Fibroblast of upper back skin (primary cell): ENCODE results near the gene PDLIM5.
"Not testable (repeated sequence)": the region's sequence is repeated elsewhere in the genome, so short reads cannot be mapped to it uniquely, and the experiment has no call there.

Source experiments
- DNase-seq: peaks from one replicate; pipeline ENCODE4 v3.0.0-alpha.2; 2013

PDLIM5 gene

DNA sequence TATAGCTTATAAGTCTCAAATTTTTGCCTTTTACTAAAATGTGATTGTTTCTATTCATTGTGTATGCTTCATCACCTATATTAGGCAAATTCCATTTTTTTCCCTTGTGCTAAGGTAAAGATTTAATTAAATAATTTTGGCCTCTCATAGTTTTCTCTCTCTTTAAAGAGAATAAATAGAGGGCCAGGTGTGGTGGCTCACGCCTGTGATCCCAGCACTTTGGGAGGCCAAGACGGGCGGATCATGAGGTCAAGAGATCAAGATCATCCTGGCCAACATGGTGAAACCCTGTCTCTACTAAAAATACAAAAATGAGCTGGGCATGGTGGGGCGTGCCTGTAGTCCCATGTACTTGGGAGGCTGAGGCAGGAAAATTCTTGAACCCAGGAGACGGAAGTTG, 213.3 kb downstream of the PDLIM5 start:
- DNase-seq = not testable (repeated sequence)

DNA sequence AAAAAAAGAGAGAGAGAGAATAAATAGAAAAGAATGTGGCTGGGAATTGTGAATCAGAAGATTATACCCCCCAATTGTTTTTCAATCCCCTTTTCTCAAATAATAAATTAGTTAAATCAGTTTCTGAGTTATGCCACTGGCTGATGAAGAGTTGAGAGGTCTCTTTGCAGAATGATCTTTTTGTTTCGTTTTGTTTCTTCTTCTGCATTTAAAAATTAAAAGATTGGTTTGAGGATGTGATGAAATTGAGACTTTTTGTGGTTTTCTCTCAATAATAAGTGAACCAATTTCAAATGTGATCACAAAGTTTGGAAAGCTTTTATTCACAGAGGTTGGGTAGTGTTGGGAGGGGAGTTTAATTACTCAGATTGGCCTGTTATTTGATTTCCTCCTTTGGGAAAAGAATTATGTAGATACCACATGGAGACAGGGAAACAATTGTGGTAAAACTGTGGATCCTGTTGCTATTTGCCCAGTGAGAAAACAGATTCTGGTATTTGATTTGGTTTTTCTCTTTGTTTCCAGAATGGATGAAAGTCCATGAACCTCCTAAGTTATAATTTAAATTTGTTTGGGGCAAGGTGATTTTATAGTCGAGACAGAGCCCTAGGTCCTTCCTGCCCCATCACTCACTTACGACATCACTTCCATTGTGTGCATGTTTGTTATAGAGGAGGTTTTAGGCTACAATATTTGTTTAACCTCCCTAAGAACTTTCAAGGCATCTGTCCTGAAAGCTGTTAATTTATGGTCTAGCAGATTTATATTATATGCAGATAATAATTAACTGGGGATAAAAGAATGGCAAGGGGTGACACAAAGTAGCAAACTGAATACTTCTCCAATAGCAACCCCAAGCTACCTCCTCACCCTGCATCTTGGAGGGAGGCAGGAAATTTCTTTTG, 214.0 kb downstream of the PDLIM5 start:
- no peak for DNase-seq

DNA sequence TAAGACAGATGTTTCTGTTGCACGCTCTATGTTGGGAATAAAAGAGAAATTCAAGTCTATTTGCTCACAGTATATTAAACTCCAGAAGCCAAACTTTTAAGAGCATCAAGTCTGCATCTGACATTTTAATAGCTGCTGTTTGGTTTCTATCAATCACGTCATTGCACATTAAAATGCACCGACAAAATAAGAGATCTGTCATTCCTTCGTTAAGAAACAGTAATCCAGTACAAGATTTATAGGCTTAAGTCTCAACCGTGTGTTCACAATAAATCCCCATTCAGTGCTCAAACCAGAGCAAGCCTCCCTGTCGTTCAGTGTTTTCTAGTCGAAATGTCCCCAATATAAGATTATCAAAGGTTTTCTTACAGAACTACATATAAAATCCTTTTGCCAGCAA, 217.0 kb downstream of the PDLIM5 start:
- no peak for DNase-seq

DNA sequence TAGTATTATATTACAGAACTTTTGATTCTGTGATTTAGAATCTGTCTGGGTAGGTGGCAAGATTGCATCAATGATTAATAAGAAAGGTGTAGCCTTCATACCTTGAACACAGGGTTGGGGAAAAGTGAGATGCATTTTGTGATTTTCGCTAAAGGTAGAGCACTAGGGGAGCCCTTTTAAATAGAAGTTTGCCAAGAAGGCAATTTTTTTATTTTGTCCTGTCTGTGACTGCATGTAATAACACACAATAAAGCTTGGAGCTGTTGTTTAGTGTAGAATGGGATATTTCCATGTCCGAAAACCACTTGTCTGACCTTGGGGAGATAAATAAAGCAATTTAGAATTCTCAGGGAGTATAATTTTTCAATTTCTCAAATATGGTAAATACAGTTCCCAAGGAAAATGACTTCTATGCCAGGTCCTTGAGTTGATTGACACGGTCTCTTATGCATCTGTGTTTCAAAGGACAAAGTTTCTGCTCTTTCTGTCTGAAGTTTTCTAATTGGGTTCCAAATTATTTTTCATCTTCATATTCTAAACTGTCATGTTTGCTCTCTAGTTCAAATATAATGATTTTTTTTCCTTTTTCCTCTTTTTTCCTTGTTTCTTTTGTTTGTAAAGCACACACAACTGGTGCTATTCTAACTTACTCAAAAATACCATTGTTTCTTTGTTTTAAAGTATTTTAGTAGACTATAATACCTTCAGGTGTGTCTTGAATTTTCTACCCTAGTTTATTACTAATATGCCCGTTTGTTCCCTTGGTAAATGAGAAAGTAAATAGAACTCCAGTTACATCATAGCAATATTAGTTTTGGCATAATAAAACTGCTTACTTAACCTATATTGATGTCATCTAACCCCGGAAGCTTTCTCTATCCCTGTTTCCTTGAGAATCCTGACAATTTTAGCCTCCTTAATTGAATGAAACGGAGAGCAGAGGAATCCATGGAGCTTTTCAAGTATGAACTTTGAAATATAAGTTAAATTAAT, 218.2 kb downstream of the PDLIM5 start:
- DNase-seq = no peak

DNA sequence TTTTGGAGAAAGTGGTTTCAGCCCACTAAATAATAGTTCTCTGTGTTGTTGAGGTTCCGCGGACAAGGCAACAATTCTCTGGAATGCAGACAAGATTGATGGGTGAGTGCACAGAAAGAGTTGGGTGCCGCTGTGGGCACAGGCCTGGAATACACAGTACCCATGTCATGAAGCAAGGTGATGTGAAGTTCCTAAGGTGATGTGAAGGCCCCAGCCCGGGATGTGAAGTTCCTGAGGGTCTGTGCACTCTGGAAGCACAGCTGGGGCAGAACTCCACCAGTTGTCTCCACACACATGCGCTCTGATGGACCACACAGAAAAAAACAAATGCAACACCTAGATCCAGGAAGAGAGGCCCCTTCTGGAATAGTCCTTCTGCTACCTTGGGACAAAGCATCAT, 219.4 kb downstream of the PDLIM5 start:
- DNase-seq = no peak

DNA sequence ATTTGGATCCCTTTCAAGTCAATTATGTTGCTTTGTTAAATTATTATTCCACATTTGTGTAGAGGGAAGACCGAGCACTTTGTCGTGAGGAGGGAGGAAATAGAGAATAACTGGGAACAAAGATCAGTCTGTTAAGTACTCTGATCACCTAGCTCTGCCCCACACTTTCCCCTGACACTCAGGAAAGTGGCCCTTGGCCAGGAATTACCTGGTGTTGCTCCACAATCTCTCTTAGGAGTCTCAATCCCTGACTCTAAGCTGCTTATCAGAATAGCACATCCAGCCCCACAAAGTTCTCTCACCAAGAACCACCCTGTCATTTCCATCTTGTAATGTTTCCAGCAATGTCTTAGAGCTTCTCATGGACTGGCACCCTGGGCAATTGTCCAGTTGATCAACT, 222.2 kb downstream of the PDLIM5 start:
- no peak for DNase-seq

DNA sequence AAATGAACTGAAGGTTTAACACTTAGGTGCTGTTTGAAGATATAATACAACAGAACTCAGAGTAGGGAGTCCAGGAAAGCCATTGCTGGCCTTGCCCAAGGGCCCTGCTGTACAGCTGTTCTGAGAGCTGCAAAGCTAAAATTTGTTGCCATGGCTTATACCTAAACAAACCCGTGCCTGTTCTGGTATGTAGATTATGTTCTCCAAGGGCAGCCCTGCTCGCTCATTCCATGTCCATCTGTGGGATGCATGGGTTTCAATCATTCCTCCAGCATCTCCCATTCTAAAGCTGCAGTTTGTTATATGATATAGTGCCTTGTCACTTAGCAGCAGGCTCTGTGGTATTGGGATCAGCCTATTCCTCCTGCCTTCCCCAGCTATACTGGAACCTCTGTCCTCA, 225.2 kb downstream of the PDLIM5 start:
- peak; percentile 63 for DNase-seq

DNA sequence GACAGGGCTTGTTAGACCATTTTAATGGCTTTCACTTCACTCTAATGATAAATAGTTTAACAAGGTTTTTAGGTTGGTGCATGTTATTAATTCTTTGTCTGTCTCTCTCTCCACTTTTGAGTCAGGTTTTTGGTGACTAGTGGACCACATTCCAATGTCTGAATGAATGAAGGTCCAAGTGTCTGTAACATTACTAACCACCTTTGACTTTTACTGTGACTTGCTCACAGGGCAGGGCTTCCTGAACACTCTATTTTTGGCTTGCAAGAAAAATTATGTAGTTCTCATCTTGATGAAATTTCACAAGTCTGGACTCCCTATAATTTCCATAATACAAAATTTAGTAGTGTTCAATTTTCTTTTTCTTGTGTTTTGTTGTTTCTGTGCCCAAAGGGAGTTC, 227.2 kb downstream of the PDLIM5 start:
- peak; percentile 54 for DNase-seq

DNA sequence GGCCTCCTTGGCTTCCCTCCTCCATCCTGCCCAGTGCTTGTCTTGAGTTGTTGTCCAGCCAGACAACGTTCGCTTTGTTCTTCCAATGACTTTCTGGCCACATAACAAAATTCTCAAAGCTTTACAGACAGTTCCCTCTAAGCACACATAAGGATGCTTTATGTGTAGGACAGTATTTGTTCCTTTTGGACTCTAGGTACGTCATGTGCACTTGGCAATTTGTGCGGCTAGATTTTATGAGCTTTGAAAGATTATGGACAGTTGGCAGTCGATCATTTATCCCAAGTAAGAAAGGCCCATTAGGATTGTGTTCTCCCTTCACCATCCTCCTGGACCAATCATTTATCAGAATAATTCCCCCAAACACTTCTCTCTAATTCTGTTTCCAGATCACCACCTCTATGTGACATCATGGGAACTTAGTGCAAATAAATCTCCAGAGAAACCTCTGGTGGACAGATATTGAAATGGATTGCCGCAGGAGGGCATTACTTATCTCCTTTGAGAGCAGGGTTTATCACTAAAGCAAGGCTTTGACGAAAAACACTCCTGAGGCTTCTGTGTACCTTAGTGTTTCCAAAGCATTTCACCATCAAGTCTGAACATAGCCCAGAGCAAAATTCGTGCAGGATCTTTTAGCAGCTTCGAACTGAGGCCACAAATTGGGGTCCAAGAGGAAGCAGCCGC, 228.6 kb downstream of the PDLIM5 start:
- DNase-seq = no peak

DNA sequence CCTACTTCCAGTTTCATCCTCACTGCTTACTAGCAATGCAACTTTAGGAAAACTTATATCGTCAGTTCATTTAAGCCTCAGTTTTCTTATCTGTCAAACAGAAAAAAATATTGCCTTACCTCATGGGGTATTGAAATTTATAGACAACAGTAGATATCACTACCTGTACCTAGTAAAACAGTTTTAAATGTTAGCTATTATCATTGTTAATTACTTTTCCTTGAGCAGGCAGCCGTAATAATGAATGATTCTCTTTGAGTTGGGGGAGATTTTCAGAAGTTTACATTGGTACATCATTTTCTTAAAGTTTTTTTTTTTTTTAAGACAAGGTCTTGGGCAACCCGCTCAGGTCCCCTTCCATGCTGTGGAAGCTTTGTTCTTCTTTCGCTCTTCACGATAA, 234.3 kb downstream of the PDLIM5 start:
- no peak for DNase-seq

DNA sequence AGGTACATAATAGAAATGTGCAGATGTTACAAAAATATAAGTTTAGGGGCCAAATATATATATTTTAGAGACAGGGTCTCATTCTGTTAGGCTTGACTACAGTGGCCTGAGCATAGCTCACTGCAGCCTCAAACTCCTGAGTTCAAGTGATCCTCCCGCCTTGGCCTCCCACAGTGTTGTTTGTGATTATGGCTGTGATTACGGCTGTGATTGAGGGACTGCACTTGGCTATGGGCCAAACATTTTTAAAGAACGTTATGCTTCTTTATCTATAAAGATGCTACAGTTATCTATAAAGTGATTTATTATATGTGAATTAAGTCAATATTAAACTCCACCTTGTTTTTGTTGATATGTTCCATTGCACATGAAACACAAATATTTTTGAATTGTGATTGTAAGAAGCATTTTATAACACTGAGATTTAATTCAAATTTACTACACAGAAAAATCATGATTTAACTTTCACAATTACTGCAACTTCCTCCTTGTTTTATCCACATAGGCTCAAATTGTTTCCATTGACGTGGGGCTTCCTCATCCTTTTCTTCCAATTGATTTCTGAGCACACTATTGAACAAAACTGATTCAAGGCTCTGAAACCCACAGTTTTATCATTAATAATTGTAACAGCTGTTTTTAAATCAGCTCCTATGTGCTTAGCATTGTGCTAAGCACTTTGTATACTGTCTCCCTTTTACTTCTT, 237.6 kb downstream of the PDLIM5 start:
- DNase-seq = no peak

DNA sequence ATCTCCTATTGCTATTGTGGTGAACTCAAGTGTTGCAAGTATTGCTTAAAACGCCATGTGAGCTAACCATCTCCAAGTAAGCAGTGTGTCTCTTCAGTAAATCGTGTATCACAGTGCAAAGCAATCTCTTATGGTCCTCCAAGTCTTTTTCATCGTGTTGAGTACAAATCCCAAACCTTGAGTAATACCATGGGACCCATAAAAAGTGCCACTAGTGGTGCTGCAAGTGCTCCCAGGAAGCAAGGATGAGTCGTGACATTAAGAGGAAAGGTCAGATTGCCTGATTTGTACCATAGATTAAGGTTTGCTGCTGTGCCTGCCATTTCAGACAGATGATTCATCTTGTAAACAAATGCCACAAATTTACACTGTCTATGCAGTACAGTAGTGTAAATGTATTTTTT, 239.1 kb downstream of the PDLIM5 start:
- peak; percentile 55 for DNase-seq

DNA sequence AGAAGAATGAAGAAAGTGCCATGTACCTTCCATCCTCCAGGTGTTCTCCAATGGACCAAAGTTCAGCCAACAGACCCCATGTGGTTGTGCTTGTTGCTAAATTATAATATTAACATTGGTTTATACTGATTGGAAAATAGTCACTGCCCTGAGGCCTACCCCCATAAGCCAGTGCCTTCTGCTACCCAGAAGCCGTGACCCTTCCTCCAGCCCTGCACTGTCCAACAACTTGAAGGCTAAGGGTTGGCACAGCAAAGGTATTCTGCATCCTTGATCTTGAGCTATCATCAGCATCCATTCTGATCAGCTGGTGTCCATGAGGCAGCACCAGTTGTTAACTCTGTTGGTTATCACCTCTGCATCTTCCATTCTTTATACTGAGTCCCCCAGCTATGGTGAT, 239.8 kb downstream of the PDLIM5 start:
- DNase-seq = no peak

DNA sequence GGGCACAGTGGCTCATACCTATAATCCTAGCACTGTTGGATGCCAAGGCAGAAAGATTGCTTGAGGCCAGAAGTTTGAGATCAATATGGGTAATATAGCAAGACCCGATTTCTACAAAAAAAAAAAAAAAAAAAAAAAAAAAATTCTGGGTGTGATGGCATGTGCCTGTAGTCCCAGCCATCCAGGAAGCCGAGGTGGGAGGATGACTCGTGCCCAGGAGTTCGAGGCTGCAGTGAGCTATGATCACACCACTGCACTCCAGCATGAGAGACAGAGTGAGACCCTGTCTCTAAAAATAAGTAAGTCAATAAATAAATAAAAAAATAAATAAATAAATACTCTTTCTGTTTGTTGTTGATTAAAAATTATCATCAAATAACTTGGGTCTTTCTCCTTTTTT, 243.6 kb downstream of the PDLIM5 start:
- peak; percentile 21 for DNase-seq

DNA sequence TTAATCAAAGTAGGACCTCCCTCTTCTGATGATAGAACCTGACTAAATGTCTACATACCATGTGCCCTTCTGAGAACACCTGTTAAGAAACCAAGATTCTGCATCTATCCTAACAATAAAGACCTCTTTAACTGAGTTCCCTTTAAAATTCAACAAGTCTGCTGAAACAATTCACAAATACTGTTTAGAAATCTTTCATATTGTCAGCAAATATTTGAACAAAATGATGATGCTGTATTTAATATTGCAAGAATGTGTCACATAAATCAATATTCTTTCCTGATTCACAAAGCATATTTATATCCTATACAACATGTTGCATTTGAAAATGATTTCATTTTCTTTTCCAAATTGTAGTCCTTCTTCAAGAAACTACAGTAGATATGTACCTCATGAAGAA, 246.4 kb downstream of the PDLIM5 start:
- DNase-seq = no peak

DNA sequence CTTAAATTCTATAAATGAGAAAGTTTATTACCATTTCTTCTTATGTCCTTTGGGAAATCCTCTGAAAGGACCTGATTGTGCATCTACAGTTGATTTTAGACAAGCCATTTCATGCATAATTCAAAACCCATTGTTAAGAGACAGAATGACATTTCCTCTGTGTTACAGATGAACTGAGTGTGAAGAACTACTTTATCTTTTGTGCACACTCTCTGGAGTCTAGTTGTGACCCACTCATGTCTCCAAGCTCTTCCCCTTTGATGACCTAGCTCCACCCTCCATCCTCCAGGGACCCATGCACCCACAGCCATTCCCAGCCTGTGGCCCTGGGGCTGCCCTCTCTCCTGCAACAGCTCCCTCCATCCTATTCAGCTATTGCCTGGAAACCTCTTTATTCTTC, 248.6 kb downstream of the PDLIM5 start:
- no peak for DNase-seq

DNA sequence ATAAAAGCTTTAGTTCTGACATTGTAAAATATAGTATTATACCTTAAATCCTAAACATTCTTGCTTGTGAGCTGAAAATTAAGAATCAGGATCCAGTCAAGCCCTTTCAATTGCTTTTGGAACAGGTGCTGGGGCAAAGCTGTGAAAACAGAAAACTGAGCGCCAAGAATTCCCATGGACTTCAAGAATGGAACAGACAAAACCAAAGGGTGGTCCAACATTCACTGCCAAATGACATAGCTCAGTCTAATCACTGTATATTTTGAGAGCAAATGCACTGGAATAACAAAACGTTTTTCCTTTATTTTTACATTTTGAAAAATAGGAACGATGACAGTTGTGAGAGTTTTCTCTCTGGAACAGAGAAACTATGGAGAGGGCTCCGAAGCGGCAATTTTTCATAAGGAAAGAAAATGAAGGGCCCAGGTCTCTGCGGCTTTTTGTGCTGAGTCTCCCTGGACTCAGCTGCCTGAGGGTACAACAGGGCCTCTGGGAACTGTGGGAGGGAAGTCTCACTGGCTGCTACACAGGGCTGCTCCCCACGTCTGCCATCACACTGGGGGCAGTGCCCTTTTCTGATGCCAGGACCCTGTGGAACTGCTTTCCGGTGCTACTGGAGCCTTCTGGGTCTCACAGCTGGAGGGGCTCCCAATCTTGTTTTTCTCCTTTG, 250.0 kb downstream of the PDLIM5 start:
- DNase-seq = no peak

DNA sequence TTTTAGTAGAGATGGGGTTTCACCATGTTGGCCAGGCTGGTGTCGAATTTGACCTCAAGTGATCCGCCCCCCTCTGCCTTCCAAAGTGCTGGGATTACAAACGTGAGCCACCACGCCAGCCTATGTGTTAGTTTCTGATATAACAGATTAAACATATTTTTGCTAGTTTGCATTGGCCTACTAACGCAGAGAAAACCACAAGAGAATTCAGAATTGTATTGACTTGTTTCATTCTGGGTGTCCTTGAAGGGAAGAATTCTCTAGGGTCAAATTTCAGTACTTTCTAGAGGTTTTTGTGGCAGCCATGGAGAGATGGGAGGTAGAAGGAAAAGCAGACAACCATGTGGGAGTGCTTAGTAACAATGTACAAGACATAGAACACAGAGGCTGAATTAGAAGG, 259.9 kb downstream of the PDLIM5 start:
- DNase-seq = peak; percentile 36

DNA sequence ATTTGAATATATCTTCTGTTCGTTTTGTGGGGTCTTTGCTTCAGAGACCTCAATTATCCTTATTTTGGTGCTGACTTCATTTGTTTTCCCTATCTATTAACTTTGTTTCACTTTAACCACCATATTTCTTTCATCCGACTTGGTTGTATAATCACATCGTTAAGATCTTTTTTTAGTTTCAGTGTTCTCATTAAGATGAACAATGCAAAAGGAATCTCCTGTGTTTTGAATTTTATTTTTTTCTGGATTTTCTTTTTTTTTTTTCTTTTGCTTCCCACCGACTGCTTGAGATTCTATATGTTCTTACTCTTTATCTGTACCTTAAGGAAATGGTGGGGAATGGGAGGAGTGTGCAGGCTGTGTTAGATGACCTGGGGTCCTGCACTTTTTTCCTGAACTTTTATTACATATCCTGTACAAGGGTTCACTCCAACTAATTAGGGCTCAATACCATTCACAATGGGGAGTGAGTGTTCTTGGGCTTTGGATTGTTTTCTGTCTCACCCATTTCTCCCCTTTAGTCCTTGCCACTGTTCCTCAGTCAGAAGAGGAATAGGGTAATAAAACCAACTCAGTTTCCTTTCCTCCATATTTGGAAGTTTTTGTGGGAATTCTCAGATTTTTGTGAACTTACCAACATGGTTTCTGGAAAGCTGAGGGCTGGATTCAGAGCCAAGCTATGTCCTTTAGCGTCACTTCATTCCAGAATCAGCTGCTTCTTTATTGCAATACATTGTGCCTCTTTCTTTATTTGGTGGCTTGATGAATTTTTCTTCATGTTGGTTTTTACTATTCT, 262.8 kb downstream of the PDLIM5 start:
- DNase-seq = peak; percentile 87

DNA sequence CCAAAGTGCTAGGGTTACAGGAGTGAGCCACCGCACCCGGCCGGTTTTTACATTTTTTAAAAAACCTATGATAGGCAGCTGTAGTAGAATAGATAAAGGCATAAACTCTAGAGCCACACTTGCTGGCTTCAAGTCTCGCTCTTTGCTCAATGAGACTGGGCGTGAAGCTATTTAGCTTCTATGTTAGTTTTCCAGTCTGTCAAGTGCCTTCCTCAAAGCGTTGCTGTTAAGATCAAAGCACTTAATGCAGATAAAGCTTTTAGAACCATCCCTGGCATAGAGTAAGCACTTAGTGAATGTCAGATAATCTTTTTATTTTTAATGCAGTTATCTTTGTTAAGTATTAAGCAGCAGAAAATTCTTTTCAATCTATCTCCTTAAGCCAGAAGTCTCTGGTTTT, 264.0 kb downstream of the PDLIM5 start:
- DNase-seq = no peak
